Activated T-cell treated with anti-CD3 and anti-CD28 coated beads for 48 hours (primary cell): Measurements from ENCODE around the gene CYP4F11.
A peak's percentile ranks its signal among the peaks of the same experiment; 100 is the strongest.
"Not testable (repeated sequence)": the region's sequence is repeated elsewhere in the genome, so short reads cannot be mapped to it uniquely, and the experiment has no call there.

Experiments used
- DNase-seq: peaks from one replicate; pipeline ENCODE4 v3.0.0-alpha.2; 2020; ENCODE audit warnings: low read depth

The CYP4F11 gene, protein sequence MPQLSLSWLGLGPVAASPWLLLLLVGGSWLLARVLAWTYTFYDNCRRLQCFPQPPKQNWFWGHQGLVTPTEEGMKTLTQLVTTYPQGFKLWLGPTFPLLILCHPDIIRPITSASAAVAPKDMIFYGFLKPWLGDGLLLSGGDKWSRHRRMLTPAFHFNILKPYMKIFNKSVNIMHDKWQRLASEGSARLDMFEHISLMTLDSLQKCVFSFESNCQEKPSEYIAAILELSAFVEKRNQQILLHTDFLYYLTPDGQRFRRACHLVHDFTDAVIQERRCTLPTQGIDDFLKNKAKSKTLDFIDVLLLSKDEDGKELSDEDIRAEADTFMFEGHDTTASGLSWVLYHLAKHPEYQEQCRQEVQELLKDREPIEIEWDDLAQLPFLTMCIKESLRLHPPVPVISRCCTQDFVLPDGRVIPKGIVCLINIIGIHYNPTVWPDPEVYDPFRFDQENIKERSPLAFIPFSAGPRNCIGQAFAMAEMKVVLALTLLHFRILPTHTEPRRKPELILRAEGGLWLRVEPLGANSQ

DNA sequence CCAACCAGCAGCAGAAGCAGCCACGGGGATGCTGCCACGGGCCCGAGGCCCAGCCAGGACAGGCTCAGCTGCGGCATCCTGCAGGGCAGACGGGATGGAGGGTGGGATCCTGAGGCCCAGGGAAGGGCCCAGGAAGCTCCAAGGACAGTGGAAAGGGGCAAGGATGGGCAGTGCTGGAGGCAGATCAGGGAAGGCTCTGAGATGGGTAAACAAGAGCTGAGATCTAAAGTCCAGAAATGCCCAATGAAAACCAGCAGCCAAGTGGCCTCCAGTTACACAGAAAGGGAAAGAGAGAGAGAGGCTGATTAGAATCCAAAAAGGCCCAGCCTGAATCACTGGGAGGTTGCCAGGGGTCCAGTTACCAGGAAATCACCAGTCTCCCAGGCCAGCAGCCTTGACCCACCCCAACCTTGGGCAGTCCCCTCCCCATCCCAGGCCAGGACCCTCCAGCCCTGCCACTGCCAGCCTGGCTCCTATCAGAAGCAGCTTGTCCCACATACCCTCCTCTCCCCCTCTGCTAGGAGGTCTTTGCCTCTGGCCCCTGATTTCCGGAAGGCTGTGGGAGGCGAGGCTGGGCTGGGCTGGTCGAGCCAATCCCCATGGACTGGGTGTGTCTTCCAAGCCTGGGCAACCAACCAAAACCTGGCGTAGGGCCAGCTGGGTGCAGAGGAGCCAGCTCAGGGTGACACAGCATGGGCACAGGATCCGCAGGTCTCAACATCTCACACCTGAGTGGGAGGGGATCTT, at the start of gene CYP4F11:
Gene CYP4F11, minus strand, starts transcription at position 198 of the 747 bp plus-strand sequence. Its CDS starts 121 bp downstream, at position 77.
- no peak for DNase-seq

GRCh38 chr19:15979293-15979692, 45.0 kb upstream of the CYP4F11 start:
- no peak for DNase-seq

DNA sequence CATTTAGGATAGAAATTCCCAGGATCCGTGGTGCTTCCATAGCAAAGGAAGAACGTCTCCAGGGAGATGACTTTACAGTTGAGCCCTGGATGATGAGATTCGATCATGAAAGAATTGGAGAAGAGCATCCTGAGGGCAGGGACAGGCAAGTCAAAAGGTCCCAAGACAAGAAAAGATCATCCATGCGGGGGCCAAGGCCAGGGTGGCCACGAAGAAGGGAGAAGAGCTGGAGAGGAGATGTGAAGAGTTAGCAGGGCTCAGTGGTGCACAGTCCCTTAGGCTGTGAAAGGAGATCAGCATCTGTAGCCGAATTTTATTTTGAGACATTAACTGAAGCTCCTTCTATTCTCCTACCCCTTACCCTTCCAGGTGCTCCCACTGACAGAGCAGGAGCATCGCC, 43.4 kb upstream of the CYP4F11 start:
- no peak for DNase-seq

- no peak for DNase-seq
These were observed 42.7 kb upstream of the CYP4F11 start for GRCh38 chr19:15976836-15977689.

GRCh38 chr19:15974856-15975255, 40.5 kb upstream of the CYP4F11 start:
- no peak for DNase-seq

GRCh38 chr19:15972043-15972442, 37.7 kb upstream of the CYP4F11 start:
- DNase-seq, result not testable (repeated sequence)

DNA sequence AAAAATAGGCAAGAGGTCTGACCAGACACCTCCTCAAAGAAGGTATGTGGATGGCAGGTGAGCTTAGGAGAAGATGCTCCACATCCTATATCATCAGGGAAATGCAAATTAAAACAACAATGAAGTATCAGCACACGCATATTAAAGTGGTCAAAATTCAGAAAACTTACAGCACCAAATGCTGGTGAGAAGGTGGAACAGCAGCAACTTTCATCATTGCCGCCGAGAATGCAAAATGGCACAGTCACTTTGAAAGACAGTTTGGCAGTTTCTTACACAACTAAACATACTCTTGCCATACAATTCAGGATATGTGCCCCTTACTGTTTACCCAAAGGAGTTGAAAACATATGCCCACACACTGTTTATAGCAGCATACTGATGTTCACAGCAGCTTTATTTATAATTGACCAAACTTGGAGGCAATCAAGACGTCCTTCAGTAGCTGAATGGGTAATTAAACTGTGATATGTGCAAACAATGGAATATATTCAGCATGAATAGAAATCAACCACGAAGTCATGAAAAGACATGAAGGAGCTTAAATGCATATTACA, 37.0 kb upstream of the CYP4F11 start:
- DNase-seq, result no peak

GRCh38 chr19:15964231-15964630, 29.9 kb upstream of the CYP4F11 start:
- no peak for DNase-seq

DNA sequence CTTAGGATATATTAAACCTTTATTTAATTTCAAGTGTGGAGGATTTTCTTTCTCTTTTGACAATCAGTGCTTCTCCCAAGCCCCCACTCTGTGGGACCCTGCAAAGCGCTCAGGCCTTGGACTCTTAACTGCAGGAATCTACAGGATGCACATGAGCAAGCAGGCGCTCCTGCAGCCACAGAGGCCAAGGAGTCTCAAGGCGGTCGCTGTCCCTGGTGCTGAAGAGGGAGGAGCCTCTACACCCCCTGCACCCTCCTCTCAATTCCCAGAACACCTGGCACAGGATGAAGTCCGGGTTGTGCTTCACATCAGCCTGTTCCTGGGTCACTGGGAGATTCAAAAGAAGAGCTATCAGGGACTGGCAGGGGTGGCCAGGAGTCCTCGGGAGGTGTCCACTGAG, 28.0 kb upstream of the CYP4F11 start:
- no peak for DNase-seq

DNA sequence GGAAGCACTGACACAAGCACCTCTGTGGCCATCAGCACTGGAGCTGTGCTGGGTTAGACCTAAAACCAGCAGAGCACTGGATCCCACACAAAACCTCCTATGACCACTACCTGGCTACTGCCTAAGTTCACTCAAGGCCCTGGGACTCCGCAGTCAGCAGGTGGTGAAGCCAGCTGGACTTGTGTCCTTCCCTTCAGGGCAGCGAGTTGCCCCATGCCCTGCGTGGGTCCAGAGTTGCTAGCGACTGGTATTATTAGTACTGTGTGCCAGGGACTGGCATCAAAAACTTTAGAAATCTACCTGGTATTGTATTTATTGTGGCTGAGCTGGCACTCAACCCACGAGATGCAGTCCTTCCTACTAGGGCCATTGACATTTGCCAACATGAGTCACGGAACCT, 20.5 kb upstream of the CYP4F11 start:
- DNase-seq, result no peak

DNA sequence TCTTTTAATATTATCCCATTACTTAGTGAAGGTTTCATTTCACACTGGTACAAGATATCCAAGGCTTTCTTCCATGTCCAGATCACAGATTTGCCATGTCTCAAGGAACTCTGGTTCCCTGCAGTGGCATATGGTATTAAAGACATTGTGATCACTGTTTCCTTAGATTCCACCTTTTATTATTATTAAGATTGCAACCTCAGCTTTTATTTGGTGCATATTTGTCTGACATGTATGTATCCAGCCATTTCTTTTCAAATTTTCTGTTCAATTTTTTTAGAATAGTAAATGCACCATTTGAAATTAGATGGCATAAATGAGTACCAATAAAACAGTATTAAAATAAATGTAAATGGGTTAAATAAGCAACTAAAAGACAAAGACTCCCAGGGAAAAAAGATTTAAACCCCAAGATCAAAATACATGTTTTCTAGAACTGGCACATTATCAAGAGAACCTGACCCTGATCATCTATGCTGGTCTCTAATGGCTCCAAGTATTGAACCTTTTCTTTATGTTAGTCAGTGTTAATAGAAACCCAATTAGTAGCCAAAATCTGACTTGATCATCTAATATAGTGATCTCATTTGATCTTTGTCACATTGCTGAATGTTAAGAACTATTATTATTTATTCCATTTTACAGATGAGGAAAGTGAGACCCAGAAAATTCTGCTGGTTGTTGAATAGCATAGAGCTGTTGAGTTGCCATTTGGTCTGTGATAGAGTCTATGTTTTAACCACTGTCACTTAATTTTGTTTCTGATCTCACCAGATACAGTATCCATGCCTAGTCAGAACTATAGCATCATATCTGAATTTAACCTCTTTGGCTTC, 14.1 kb upstream of the CYP4F11 start, which contains the start of gene OR10H4:
Gene OR10H4, plus strand, starts transcription at position 786 of the 836 bp plus-strand sequence. Its CDS starts 0 bp downstream, at position 786.
- DNase-seq, result no peak

GRCh38 chr19:15945301-15945700, 11.0 kb upstream of the CYP4F11 start:
- no peak for DNase-seq

DNA sequence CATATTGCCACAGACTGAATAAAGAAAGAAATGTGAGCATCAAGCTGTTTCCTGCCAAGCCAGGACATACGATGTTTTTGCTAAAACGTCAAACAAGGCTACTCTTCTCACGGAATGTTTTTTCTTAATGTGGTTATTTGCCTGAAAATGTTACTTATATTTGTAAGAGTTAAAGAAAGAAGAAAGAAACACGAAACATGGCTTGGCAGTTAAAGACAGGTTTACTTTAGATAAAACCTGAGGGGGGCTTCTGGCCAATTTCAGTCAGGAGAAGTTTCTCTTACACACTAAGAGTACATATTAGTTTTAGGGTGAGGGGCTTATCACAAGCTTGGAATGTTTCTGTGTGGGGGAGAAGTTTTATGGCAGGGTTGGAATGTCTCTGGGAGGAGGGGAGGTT, 10.1 kb upstream of the CYP4F11 start:
- DNase-seq, result no peak

GRCh38 chr19:15937771-15938170, 3.4 kb upstream of the CYP4F11 start:
- no peak for DNase-seq

DNA sequence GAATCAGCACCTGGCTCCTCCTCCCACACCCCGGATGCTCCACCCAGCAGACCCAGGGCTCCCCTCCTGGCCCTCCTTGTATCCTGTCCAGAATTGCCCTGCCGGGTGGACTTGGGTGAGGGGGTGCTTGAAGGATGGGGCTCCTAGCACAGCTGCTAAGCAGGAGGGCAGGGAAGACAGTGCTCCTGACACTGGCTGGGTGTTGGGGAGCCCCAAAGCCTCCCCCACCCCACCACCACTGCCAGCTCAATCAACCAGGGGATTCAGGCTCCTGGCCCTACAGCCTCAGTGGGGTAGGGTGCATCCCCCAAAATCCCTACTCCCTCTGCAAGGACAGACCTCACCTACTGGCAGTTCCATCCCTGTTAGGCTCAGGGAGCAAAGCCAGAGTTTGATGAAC, 2.6 kb upstream of the CYP4F11 start:
- no peak for DNase-seq

DNA sequence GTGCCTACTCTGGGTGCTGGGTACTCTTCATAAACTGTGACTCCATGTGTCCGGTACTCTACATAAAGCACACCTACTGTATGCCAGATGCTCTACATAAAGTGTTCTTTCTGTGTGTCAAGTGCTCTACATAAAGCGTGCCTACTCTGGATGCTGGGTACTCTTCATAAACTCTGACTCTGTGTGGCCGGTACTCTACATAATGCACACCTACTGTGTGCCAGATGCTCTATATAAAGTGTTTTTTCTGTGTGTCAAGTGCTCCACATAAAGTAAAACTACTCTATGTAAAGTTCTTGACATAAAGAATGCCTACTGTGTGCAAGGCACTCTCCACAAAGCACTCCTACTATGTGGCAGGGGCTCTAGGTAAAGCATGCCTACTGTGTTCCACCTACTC, 1.8 kb upstream of the CYP4F11 start:
- DNase-seq, result no peak

- no peak for DNase-seq
These were observed 906 bp upstream of the CYP4F11 start for GRCh38 chr19:15935167-15935702.

DNA sequence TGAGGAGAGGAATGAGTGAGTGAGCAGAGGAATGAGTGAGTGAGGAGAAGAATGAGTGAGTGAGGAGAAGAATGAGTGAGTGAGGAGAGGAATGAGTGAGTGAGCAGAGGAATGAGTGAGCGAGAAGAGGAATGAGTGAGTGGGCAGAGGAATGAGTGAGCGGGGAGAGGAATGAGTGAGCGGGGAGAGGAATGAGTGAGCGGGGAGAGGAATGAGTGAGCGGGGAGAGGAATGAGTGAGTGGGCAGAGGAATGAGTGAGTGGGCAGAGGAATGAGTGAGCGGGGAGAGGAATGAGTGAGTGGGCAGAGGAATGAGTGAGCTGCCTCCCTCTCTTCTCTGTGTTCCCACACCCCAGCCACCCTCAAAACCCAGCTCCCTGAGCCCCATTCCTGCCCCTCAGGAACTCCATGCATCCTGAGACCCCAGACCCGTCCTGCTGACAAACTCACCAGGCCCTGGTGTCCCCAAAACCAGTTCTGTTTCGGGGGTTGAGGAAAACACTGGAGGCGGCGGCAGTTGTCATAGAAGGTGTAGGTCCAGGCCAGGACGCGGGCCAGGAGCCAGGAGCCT, 483 bp downstream of the CYP4F11 start:
- peak; percentile 21 for DNase-seq

GRCh38 chr19:15928321-15928720, 6.0 kb downstream of the CYP4F11 start:
- DNase-seq, result no peak

- DNase-seq, result no peak
These were observed 7.8 kb downstream of the CYP4F11 start for GRCh38 chr19:15926484-15926883.
